A549 treated with Hydrocortisone at 1 μM for 4 hours (cell line): ENCODE results near the gene SLC6A15. TPM values are rescaled to one million over a fixed set of nuclear protein-coding genes. Genes with fewer than 3 reads are reported as not detected.

ENCODE experiments used
- total RNA-seq: library from RNA; stranded (reverse); fragments of 200-300 nt; extraction: Qiagen RNA extraction; gene quantifications from 5 replicates; pipeline ENCODE4 v1.2.3, GENCODE V29; 2022

SLC6A15 gene
- 3.4 to 5.0 TPM (median 4.0 TPM) in 5 replicates for total RNA-seq

DNA sequence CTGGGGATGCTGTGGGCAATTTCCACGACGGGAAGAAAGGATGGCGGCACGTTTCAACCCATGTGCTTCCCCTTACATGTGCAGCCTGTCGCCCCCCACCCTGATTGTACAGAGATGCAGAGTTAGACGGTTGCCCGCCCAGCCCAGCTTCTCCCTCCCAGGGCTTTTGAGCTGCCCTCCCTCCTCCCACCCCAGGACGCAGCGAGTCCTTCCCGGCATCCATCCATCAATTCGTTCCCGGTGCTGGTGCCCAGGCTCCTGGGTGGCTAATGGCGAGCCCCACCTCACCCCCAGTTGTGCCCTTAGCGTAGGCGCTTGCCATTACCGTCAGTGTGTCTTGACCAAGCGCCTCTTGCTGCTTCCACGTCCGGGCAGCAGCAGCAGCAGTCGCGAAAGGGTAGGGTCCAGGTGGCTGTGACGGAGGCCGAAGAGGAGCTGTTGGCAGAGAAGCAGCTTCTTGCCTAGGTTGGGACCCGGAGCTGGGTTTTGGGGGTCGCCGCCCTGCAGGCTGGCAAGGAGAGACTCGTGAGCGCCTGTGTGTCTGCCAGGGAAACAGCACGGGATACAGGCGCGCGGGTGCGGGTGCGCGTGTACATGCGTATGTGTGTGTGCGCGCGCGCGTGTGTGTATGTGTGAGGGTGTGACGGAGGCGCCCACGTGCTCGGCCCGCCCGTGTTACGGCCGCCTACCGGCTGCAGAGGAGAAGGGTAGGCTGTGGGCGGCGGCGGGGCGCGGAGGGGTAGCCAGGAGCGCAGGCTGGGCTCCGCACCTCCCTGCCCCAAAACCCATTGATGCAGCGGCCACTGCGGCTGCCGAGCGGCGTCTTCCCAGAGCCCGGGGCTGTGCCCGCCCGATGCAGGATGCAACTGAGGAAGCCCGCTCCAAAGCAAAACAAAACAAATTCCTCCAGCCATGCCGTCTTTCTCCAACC is at the start of gene SLC6A15:
Gene SLC6A15, minus strand, starts transcription at position 602 of the 931 bp plus-strand sequence. CDS start 20,679 bp downstream, outside the sequence.

Other genes with a start within 250 kb of the SLC6A15 start
- not detected in 5 replicates for gene TSPAN19, start 123.5 kb upstream of the SLC6A15 start, total RNA-seq
- gene LRRIQ1, start 123.6 kb upstream of the SLC6A15 start, total RNA-seq: 0.54 to 1.2 TPM (median 0.99 TPM) in 5 replicates